ENCODE data around the gene YOD1.

DNA sequence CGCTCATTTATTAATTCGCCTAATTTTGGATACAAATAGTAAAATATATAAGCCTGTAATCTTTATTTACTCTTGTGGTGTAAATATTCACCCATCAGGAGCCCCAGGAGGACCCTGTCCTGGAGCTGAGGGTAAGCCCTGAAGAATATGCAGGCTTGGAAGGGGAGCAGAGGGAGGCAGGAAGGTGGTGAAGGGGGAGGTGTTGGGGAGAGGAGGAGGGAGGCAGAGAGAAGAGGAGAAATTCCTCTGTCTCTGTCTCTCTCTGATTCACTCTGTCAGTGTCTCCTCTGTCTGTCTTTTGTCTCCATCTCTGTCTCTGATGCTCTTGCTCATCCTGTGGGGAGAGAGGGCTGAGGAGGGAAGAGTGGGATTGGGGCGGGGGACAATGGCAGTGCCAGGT is 34.9 kb upstream of the YOD1 start:
- TF ChIP-seq, protein P1, sequence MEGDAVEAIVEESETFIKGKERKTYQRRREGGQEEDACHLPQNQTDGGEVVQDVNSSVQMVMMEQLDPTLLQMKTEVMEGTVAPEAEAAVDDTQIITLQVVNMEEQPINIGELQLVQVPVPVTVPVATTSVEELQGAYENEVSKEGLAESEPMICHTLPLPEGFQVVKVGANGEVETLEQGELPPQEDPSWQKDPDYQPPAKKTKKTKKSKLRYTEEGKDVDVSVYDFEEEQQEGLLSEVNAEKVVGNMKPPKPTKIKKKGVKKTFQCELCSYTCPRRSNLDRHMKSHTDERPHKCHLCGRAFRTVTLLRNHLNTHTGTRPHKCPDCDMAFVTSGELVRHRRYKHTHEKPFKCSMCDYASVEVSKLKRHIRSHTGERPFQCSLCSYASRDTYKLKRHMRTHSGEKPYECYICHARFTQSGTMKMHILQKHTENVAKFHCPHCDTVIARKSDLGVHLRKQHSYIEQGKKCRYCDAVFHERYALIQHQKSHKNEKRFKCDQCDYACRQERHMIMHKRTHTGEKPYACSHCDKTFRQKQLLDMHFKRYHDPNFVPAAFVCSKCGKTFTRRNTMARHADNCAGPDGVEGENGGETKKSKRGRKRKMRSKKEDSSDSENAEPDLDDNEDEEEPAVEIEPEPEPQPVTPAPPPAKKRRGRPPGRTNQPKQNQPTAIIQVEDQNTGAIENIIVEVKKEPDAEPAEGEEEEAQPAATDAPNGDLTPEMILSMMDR (conservative IDR thresholded peaks at IDR 0.05 in 1 of 2, IDR thresholded peaks at IDR 0.05 in 1 of 2; ENCODE audit: low read depth in 1 of 2, low read length in 2 of 2): no peak
- no peak for TF ChIP-seq EZH2 (IDR thresholded peaks at IDR 0.05; ENCODE audit: low read length, missing control alignments)

Measured in fibroblast of lung (primary cell).